ENCODE measurements around the gene THAP2.

THAP2 gene

GRCh38 chr12:71663561-71664410 lies at the start of gene THAP2, which contains the start of gene ZFC3H1:
Gene THAP2 (plus strand): TSS chr12:71664301. CDS start chr12:71664510, 209 bp downstream.
Gene ZFC3H1 (minus strand): TSS chr12:71663848. CDS start chr12:71663610, 238 bp downstream.
- DNase-seq (ENCODE audit: low read depth in 3 of 3), result peak; percentile 67 to 87 (median 80)

GRCh38 chr12:71621938-71622337 lies 42.2 kb upstream of the THAP2 start:
- DNase-seq (ENCODE audit: low read depth in 3 of 3), result no peak

GRCh38 chr12:71625476-71625875 lies 38.6 kb upstream of the THAP2 start:
- no peak for DNase-seq (ENCODE audit: low read depth in 3 of 3)

- no peak for DNase-seq (ENCODE audit: low read depth in 3 of 3)
Measured at GRCh38 chr12:71626098-71626497, 38.0 kb upstream of the THAP2 start.

- DNase-seq (ENCODE audit: low read depth in 3 of 3), result no peak
Measured at GRCh38 chr12:71626768-71627167, 37.3 kb upstream of the THAP2 start.

- DNase-seq (ENCODE audit: low read depth in 3 of 3), result no peak
Measured at GRCh38 chr12:71627438-71628002, 36.6 kb upstream of the THAP2 start.

- no peak for DNase-seq (ENCODE audit: low read depth in 3 of 3)
Measured at GRCh38 chr12:71636704-71637115, 27.4 kb upstream of the THAP2 start.

- no peak for DNase-seq (ENCODE audit: low read depth in 3 of 3)
Measured at GRCh38 chr12:71638499-71638898, 25.6 kb upstream of the THAP2 start.

GRCh38 chr12:71639341-71639760 lies 24.8 kb upstream of the THAP2 start:
- DNase-seq (ENCODE audit: low read depth in 3 of 3), result no peak

GRCh38 chr12:71640316-71640715 lies 23.8 kb upstream of the THAP2 start:
- no peak for DNase-seq (ENCODE audit: low read depth in 3 of 3)

- no peak for DNase-seq (ENCODE audit: low read depth in 3 of 3)
Measured at GRCh38 chr12:71641390-71641789, 22.7 kb upstream of the THAP2 start.

GRCh38 chr12:71642264-71642663 lies 21.8 kb upstream of the THAP2 start:
- no peak for DNase-seq (ENCODE audit: low read depth in 3 of 3)

GRCh38 chr12:71645268-71645667 lies 18.8 kb upstream of the THAP2 start:
- no peak for DNase-seq (ENCODE audit: low read depth in 3 of 3)

- no peak for DNase-seq (ENCODE audit: low read depth in 3 of 3)
Measured at GRCh38 chr12:71646512-71646911, 17.6 kb upstream of the THAP2 start.

- DNase-seq (ENCODE audit: low read depth in 3 of 3), result no peak
Measured at GRCh38 chr12:71648537-71648936, 15.6 kb upstream of the THAP2 start.

GRCh38 chr12:71649401-71649800 lies 14.7 kb upstream of the THAP2 start:
- DNase-seq (ENCODE audit: low read depth in 3 of 3), result no peak

GRCh38 chr12:71652656-71653055 lies 11.4 kb upstream of the THAP2 start:
- DNase-seq (ENCODE audit: low read depth in 3 of 3), result no peak

GRCh38 chr12:71653137-71653536 lies 11.0 kb upstream of the THAP2 start:
- DNase-seq (ENCODE audit: low read depth in 3 of 3), result no peak

- no peak for DNase-seq (ENCODE audit: low read depth in 3 of 3)
Measured at GRCh38 chr12:71654200-71654599, 9.9 kb upstream of the THAP2 start.

- DNase-seq (ENCODE audit: low read depth in 3 of 3), result no peak
Measured at GRCh38 chr12:71655495-71655894, 8.6 kb upstream of the THAP2 start.

GRCh38 chr12:71655907-71656306 lies 8.2 kb upstream of the THAP2 start:
- no peak for DNase-seq (ENCODE audit: low read depth in 3 of 3)

- no peak for DNase-seq (ENCODE audit: low read depth in 3 of 3)
Measured at GRCh38 chr12:71656740-71657139, 7.4 kb upstream of the THAP2 start.

- no peak for DNase-seq (ENCODE audit: low read depth in 3 of 3)
Measured at GRCh38 chr12:71661977-71662530, 2.0 kb upstream of the THAP2 start.
